Measurements from ENCODE around the gene AKR1C8.
"Not testable (repeated sequence)": the region's sequence is repeated elsewhere in the genome, so short reads cannot be mapped to it uniquely, and the experiment has no call there.

DNA sequence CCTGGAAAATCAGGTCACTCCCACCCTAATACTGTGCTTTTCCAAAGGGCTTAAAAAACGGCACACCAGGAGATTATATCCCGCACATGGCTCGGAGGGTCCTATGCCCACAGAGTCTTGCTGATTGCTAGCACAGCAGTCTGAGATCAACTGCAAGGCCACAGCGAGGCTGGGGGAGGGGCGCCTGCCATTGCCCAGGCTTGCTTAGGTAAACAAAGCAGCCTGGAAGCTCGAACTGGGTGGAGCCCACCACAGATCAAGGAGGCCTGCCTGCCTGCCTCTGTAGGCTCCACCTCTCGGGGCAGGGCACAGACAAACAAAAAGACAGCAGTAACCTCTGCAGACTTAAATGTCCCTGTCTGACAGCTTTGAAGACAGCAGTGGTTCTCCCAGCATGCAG is 38.0 kb upstream of the AKR1C8 start:
- TF ChIP-seq, protein P1, sequence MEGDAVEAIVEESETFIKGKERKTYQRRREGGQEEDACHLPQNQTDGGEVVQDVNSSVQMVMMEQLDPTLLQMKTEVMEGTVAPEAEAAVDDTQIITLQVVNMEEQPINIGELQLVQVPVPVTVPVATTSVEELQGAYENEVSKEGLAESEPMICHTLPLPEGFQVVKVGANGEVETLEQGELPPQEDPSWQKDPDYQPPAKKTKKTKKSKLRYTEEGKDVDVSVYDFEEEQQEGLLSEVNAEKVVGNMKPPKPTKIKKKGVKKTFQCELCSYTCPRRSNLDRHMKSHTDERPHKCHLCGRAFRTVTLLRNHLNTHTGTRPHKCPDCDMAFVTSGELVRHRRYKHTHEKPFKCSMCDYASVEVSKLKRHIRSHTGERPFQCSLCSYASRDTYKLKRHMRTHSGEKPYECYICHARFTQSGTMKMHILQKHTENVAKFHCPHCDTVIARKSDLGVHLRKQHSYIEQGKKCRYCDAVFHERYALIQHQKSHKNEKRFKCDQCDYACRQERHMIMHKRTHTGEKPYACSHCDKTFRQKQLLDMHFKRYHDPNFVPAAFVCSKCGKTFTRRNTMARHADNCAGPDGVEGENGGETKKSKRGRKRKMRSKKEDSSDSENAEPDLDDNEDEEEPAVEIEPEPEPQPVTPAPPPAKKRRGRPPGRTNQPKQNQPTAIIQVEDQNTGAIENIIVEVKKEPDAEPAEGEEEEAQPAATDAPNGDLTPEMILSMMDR (IDR thresholded peaks at IDR 0.05), result not testable (repeated sequence)
- TF ChIP-seq POLR2A (IDR thresholded peaks at IDR 0.05), result not testable (repeated sequence)

All from heart left ventricle (tissue), 13 donors.